HepG2 (cell line): ENCODE results near the gene NRSN2. TPM values are rescaled to one million over a fixed set of nuclear protein-coding genes. Genes with fewer than 3 reads are reported as not detected.
A peak's percentile ranks its signal among the peaks of the same experiment; 100 is the strongest.

ENCODE experiments used
- CC2D1A ChIP-seq: sonication (generic); formaldehyde crosslinking; IDR thresholded peaks from 2 replicates; pipeline ENCODE4 v1.8.1; 2023; ENCODE audit warnings: mild to moderate bottlenecking, missing genetic modification reagents
- IRF1 ChIP-seq: sonication (generic); formaldehyde crosslinking; IDR thresholded peaks from 2 replicates; pipeline ENCODE4 v1.4.0; 2020; ENCODE audit warnings: low read depth, mild to moderate bottlenecking, missing genetic modification reagents
- KDM1A ChIP-seq: IDR thresholded peaks from 2 replicates; pipeline ENCODE4 v1.6.1; 2016; ENCODE audit warnings: missing compliant biosample characterization
- MEF2D ChIP-seq: sonication (generic); formaldehyde crosslinking; IDR thresholded peaks from 2 replicates; pipeline ENCODE4 v1.5.1; 2020; ENCODE audit warnings: mild to moderate bottlenecking, missing genetic modification reagents
- MZF1 ChIP-seq: sonication (generic); formaldehyde crosslinking; IDR thresholded peaks from 2 replicates; pipeline ENCODE4 v1.8.1; 2023; ENCODE audit warnings: mild to moderate bottlenecking, missing genetic modification reagents, borderline replicate concordance
- RARG ChIP-seq: sonication (generic); formaldehyde crosslinking; IDR thresholded peaks from 2 replicates; pipeline ENCODE4 v1.4.0; 2020; ENCODE audit warnings: low read depth, mild to moderate bottlenecking, missing genetic modification reagents
- SALL2 ChIP-seq: sonication (generic); formaldehyde crosslinking; IDR thresholded peaks from 2 replicates; pipeline ENCODE4 v1.8.1; 2023; ENCODE audit warnings: mild to moderate bottlenecking, missing genetic modification reagents, inconsistent platforms
- SMARCE1 ChIP-seq: fragments of 450-650 bp; IDR thresholded peaks from 2 replicates; pipeline ENCODE4 v1.6.1; 2017; ENCODE audit warnings: borderline replicate concordance
- TEAD3 ChIP-seq: optimal IDR thresholded peaks from 2 replicates; pipeline ENCODE3; 2016; ENCODE audit warnings: borderline replicate concordance
- ZBTB38 ChIP-seq: sonication (generic); formaldehyde crosslinking; IDR thresholded peaks from 2 replicates; pipeline ENCODE4 v1.5.1; 2020; ENCODE audit warnings: mild to moderate bottlenecking, missing genetic modification reagents
- ZMYM2 ChIP-seq: sonication (generic); formaldehyde crosslinking; IDR thresholded peaks from 2 replicates; pipeline ENCODE4 v1.8.0; 2022; ENCODE audit warnings: mild to moderate bottlenecking, missing genetic modification reagents
- ZNF121 ChIP-seq: sonication (generic); formaldehyde crosslinking; IDR thresholded peaks from 2 replicates; pipeline ENCODE4 v1.5.0; 2020; ENCODE audit warnings: mild to moderate bottlenecking, missing genetic modification reagents
- ZNF280D ChIP-seq: sonication (generic); formaldehyde crosslinking; IDR thresholded peaks from 2 replicates; pipeline ENCODE4 v1.5.1; 2020; ENCODE audit warnings: mild to moderate bottlenecking, missing genetic modification reagents
- ZNF326 ChIP-seq: sonication (generic); formaldehyde crosslinking; IDR thresholded peaks from 2 replicates; pipeline ENCODE4 v1.4.0; 2020; ENCODE audit warnings: missing genetic modification reagents, borderline replicate concordance
- ZNF33A ChIP-seq: sonication (generic); formaldehyde crosslinking; IDR thresholded peaks from 2 replicates; pipeline ENCODE4 v1.5.1; 2020; ENCODE audit warnings: missing genetic modification reagents, mild to moderate bottlenecking, moderate library complexity, borderline replicate concordance
- ZNF598 ChIP-seq: sonication (generic); formaldehyde crosslinking; IDR thresholded peaks from 2 replicates; pipeline ENCODE4 v1.5.1; 2020; ENCODE audit warnings: mild to moderate bottlenecking, missing genetic modification reagents, borderline replicate concordance
- ZNF619 ChIP-seq: sonication (generic); formaldehyde crosslinking; IDR thresholded peaks from 2 replicates; pipeline ENCODE4 v1.4.0; 2020; ENCODE audit warnings: mild to moderate bottlenecking, missing genetic modification reagents
- ZNF850 ChIP-seq: sonication (generic); formaldehyde crosslinking; conservative IDR thresholded peaks from 2 replicates; pipeline ENCODE4 v1.9.0; 2021; ENCODE audit warnings: mild to moderate bottlenecking, missing genetic modification reagents
- polyA plus RNA-seq, 8 experiments: library from polyadenylated mRNA; depleted of rRNA in 3 of 8; stranded (reverse) in 7 of 8; unstranded in 1 of 8; fragments of >200 nt; fragmentation: Illumina TruSeq in 4 of 8; extraction: Trizol in 4 of 8; gene quantifications; 2 replicates each; pipeline versions ENCODE4 v1.2.1 to v1.2.3, GENCODE V29; 2011 to 2016; ENCODE audit warnings: low read depth in 4 of 8, missing spikeins in 1 of 8, mixed read lengths in 1 of 8; ENCODE audit not compliant: insufficient read depth in 1 of 8
- total RNA-seq, 5 experiments: library from RNA; depleted of rRNA; stranded (reverse); fragments of >200 nt; fragmentation: Illumina TruSeq; extraction: Trizol; gene quantifications; 2 replicates each; pipeline ENCODE4 v1.2.3, GENCODE V29; 2016; ENCODE audit warnings: low read depth in 1 of 5
- TF ChIP-seq, protein P1 (sequence below): sonication (generic); formaldehyde crosslinking; IDR thresholded peaks from 2 replicates; pipeline ENCODE4 v1.8.1; 2023; ENCODE audit warnings: mild to moderate bottlenecking, missing genetic modification reagents, borderline replicate concordance
- TF ChIP-seq, protein P2 (sequence below): sonication (generic); formaldehyde crosslinking; IDR thresholded peaks from 2 replicates; pipeline ENCODE4 v1.5.1; 2020; ENCODE audit warnings: mild to moderate bottlenecking, missing genetic modification reagents, borderline replicate concordance
- TF ChIP-seq, protein P3 (sequence below): IDR thresholded peaks from 2 replicates; pipeline ENCODE4 v1.6.1; 2016; ENCODE audit warnings: mild to moderate bottlenecking

The NRSN2 gene
- total and polyA plus RNA-seq, 2 of the 13 experiments (the other 11 are each of a cell fraction or from before 2014, with no cell fraction given), result 32.3 to 49.4 TPM

DNA sequence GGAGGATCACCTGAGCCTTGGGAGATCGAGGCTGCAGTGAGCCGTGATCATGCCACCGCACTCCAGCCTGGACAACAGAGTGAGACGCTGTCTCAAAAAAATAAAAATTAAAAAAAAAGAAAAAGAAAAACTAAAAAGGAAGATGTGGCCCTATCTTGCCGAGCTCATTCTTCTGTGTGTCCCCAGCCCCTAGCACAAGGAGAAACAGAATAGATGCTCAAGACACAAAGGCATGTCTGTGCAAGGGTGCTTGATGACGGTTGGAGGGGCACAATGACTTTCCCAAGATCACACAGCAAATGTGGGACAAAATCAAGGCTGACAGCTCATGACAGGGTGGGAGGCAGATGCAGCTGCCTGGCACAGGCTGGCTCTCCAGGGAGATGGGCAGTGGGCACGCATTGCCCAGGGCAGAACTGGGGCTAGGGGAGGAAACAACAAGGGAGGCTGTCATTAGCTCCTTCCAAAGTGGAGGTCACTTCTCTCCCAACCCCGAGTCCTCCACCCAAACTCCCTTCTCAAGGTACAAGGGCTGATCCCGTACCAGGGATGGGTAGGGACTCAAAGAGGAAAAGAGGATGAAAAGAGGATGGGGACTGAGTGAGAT lies 775 bp upstream of the NRSN2 start (continued):
- TF ChIP-seq, protein P1, sequence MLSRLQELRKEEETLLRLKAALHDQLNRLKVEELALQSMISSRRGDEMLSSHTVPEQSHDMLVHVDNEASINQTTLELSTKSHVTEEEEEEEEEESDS (CRISPR knock-in tag), result 0 out of 2 replicates have a peak, but pooled peaks have one; percentile 16
- TF ChIP-seq SMARCE1 (no peak), RARG (CRISPR knock-in tag) (0 out of 2 replicates have a peak, but pooled peaks have one; percentile 21), ZBTB38 (CRISPR knock-in tag) (0 out of 2 replicates have a peak, but pooled peaks have one; percentile 1), ZNF850 (CRISPR knock-in tag) (0 out of 2 replicates have a peak, but pooled peaks have one; percentile 8), IRF1 (CRISPR knock-in tag) (0 out of 2 replicates have a peak, but pooled peaks have one; percentile 45), ZNF33A (peak; percentile 95), ZNF121 (CRISPR knock-in tag) (0 out of 2 replicates have a peak, but pooled peaks have one; percentile 7), ZNF598 (CRISPR knock-in tag) (peak; percentile 36; the same call in 1 of the 2 replicates), ZNF280D (CRISPR knock-in tag) (peak; percentile 88), ZMYM2 (CRISPR knock-in tag) (0 out of 2 replicates have a peak, but pooled peaks have one; percentile 12), MEF2D (CRISPR knock-in tag) (peak; percentile 36; the same call in 1 of the 2 replicates), CC2D1A (CRISPR knock-in tag) (no peak), ZNF619 (CRISPR knock-in tag) (peak; percentile 27; the same call in 1 of the 2 replicates), MZF1 (CRISPR knock-in tag) (peak; percentile 89; the same call in 1 of the 2 replicates), SALL2 (no peak; the same call in 1 of the 2 replicates), ZNF326 (CRISPR knock-in tag) (peak; percentile 89; the same call in 1 of the 2 replicates), KDM1A (CRISPR knock-in tag) (no peak), TEAD3 (CRISPR knock-in tag) (peak; percentile 6)
- TF ChIP-seq, protein P2, sequence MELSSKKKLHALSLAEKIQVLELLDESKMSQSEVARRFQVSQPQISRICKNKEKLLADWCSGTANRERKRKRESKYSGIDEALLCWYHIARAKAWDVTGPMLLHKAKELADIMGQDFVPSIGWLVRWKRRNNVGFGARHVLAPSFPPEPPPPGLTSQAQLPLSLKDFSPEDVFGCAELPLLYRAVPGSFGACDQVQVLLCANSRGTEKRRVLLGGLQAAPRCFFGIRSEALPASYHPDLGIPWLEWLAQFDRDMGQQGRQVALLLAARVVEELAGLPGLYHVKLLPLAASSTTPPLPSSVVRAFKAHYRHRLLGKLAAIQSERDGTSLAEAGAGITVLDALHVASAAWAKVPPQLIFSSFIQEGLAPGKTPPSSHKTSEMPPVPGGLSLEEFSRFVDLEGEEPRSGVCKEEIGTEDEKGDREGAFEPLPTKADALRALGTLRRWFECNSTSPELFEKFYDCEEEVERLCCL, result peak; percentile 81; the same call in 1 of the 2 replicates
- TF ChIP-seq, protein P3, sequence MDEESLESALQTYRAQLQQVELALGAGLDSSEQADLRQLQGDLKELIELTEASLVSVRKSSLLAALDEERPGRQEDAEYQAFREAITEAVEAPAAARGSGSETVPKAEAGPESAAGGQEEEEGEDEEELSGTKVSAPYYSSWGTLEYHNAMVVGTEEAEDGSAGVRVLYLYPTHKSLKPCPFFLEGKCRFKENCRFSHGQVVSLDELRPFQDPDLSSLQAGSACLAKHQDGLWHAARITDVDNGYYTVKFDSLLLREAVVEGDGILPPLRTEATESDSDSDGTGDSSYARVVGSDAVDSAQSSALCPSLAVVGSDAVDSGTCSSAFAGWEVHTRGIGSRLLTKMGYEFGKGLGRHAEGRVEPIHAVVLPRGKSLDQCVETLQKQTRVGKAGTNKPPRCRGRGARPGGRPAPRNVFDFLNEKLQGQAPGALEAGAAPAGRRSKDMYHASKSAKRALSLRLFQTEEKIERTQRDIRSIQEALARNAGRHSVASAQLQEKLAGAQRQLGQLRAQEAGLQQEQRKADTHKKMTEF (CRISPR knock-in tag), result no peak
